ENCODE measurements around the gene TRAPPC4. TPM values are rescaled to one million over a fixed set of nuclear protein-coding genes. Genes with fewer than 3 reads are reported as not detected.

Gene TRAPPC4
- total and polyA plus RNA-seq, 2 experiments from 2014 or later: 56.1 to 166 TPM

GRCh38 chr11:119067371-119068222 is 49.0 kb downstream of the TRAPPC4 start, which contains the start of gene VPS11:
Gene VPS11, plus strand, starts transcription at chr11:119067818. Its CDS starts 6 bp downstream, at chr11:119067824.
- H3K36me3 ChIP-seq: peaks cover 21% of the 10 kb centered on the region
- peak within 1 kb of the TSS; percentile 88 for H3K4me3 ChIP-seq
- peak within 1 kb of the TSS; percentile 88 for H3K27ac ChIP-seq
- TF ChIP-seq CTCF (IDR thresholded peaks at IDR 0.05; ENCODE audit: low read depth, low read length): no peak
- H3K4me1 ChIP-seq (ENCODE audit: low read depth): peaks cover 3% of the 10 kb centered on the region
- no peaks in the 10 kb centered on the region for H3K9me3 ChIP-seq (ENCODE audit: low read depth)
- DNase-seq (ENCODE audit: low read depth in 1 of 2, low spot score in 1 of 2): peak; percentile 96 to 99
- no peaks in the 10 kb centered on the region for H3K27me3 ChIP-seq

Other genes starting within 250 kb of the TRAPPC4 start
- gene DDX6, start 227.6 kb upstream of the TRAPPC4 start, total RNA-seq: 98.2 and 113 TPM in 2 replicates
- 27.4 and 33.5 TPM in 2 replicates for gene DDX6, start 227.6 kb upstream of the TRAPPC4 start, polyA plus RNA-seq
- gene CXCR5, start 134.9 kb upstream of the TRAPPC4 start, total RNA-seq: not detected in 2 replicates
- not detected in 2 replicates for gene CXCR5, start 134.9 kb upstream of the TRAPPC4 start, polyA plus RNA-seq
- gene BCL9L, start 92.8 kb upstream of the TRAPPC4 start, total RNA-seq: 15.9 and 22.9 TPM in 2 replicates
- 10.0 and 11.2 TPM in 2 replicates for gene BCL9L, start 92.8 kb upstream of the TRAPPC4 start, polyA plus RNA-seq
- 0.89 TPM in 1 of 2 replicates, not detected in the other for gene UPK2, start 62.5 kb upstream of the TRAPPC4 start, total RNA-seq
- 1.4 and 3.3 TPM in 2 replicates for gene UPK2, start 62.5 kb upstream of the TRAPPC4 start, polyA plus RNA-seq
- 0.42 TPM in 1 of 2 replicates, not detected in the other for gene FOXR1, start 47.0 kb upstream of the TRAPPC4 start, total RNA-seq
- gene FOXR1, start 47.0 kb upstream of the TRAPPC4 start, polyA plus RNA-seq: not detected in 2 replicates
- 26.6 and 78.2 TPM in 2 replicates for gene CENATAC, start 20.6 kb upstream of the TRAPPC4 start, total RNA-seq
- gene CENATAC, start 20.6 kb upstream of the TRAPPC4 start, polyA plus RNA-seq: 25.2 and 27.0 TPM in 2 replicates
- gene RPS25, start 423 bp upstream of the TRAPPC4 start, total RNA-seq: 837 and 1,038 TPM in 2 replicates
- 1,114 and 1,223 TPM in 2 replicates for gene RPS25, start 423 bp upstream of the TRAPPC4 start, polyA plus RNA-seq
- gene SLC37A4, start 12.1 kb downstream of the TRAPPC4 start, total RNA-seq: 38.7 and 41.4 TPM in 2 replicates
- 36.7 and 41.3 TPM in 2 replicates for gene SLC37A4, start 12.1 kb downstream of the TRAPPC4 start, polyA plus RNA-seq
- gene HYOU1, start 38.4 kb downstream of the TRAPPC4 start, total RNA-seq: 103 and 187 TPM in 2 replicates
- gene HYOU1, start 38.4 kb downstream of the TRAPPC4 start, polyA plus RNA-seq: 65.5 and 125 TPM in 2 replicates
- 22.1 and 34.1 TPM in 2 replicates for gene VPS11, start 49.1 kb downstream of the TRAPPC4 start, total RNA-seq
- 22.3 and 23.7 TPM in 2 replicates for gene VPS11, start 49.1 kb downstream of the TRAPPC4 start, polyA plus RNA-seq
- gene HMBS, start 66.1 kb downstream of the TRAPPC4 start, total RNA-seq: 9.6 and 17.2 TPM in 2 replicates
- 55.2 and 92.9 TPM in 2 replicates for gene HMBS, start 66.1 kb downstream of the TRAPPC4 start, polyA plus RNA-seq
- 31.4 and 36.0 TPM in 2 replicates for gene DPAGT1, start 83.1 kb downstream of the TRAPPC4 start, total RNA-seq
- gene DPAGT1, start 83.1 kb downstream of the TRAPPC4 start, polyA plus RNA-seq: 57.9 and 77.3 TPM in 2 replicates
- gene C2CD2L, start 88.6 kb downstream of the TRAPPC4 start, total RNA-seq: 16.4 and 20.8 TPM in 2 replicates
- 11.1 and 14.8 TPM in 2 replicates for gene C2CD2L, start 88.6 kb downstream of the TRAPPC4 start, polyA plus RNA-seq
- gene HINFP, start 102.8 kb downstream of the TRAPPC4 start, total RNA-seq: 21.6 and 28.2 TPM in 2 replicates
- gene HINFP, start 102.8 kb downstream of the TRAPPC4 start, polyA plus RNA-seq: 33.2 and 34.1 TPM in 2 replicates
- gene ABCG4, start 130.3 kb downstream of the TRAPPC4 start, total RNA-seq: 1.9 and 3.2 TPM in 2 replicates
- gene ABCG4, start 130.3 kb downstream of the TRAPPC4 start, polyA plus RNA-seq: 2.4 and 5.6 TPM in 2 replicates
- 24.7 and 36.8 TPM in 2 replicates for gene NLRX1, start 150.0 kb downstream of the TRAPPC4 start, total RNA-seq
- gene NLRX1, start 150.0 kb downstream of the TRAPPC4 start, polyA plus RNA-seq: 16.1 and 25.5 TPM in 2 replicates
- gene NHERF4, start 166.7 kb downstream of the TRAPPC4 start, total RNA-seq: 0.18 and 0.69 TPM in 2 replicates
- gene NHERF4, start 166.7 kb downstream of the TRAPPC4 start, polyA plus RNA-seq: 0.17 and 0.29 TPM in 2 replicates
- gene CBL, start 187.6 kb downstream of the TRAPPC4 start, total RNA-seq: 10.3 and 18.3 TPM in 2 replicates
- gene CBL, start 187.6 kb downstream of the TRAPPC4 start, polyA plus RNA-seq: 6.5 and 8.9 TPM in 2 replicates

Measured in cardiac muscle cell (in vitro differentiated cells and primary cell).